ENCODE measurements around the gene HMCN1.

GRCh38 chr1:186104459-186104858 lies 370.3 kb downstream of the HMCN1 start:
- TF ChIP-seq ZNF274 (IDR thresholded peaks at IDR 0.05; ENCODE audit: low read depth, low read length): no peak
- no peak for TF ChIP-seq SUZ12 (IDR thresholded peaks at IDR 0.05; ENCODE audit: extremely low read depth, insufficient read depth, insufficient read length)

All from NT2/D1 (cell line).